ENCODE results near the gene MEMO1. TPM values are rescaled to one million over a fixed set of nuclear protein-coding genes. Genes with fewer than 3 reads are reported as not detected.

MEMO1 gene
- total RNA-seq, 4 donors from 2014 or later, result 12.2 to 42.9 (median 17.5) TPM

- no peak for TF ChIP-seq POLR2A (IDR thresholded peaks at IDR 0.05)
- TF ChIP-seq CTCF (IDR thresholded peaks at IDR 0.05), result no peak
- no peak for TF ChIP-seq EP300 (IDR thresholded peaks at IDR 0.05)
- Histone ChIP-seq H3K9me3 (no peaks in the 10 kb centered on the region), H3K27me3 (no peaks in the 10 kb centered on the region), H3K36me3 (peaks cover 0 to 13% (median 0%) of the 10 kb centered on the region in 3 donors), H3K4me1 (no peaks in the 10 kb centered on the region), H3K4me3 (no peak overlapping the region), H3K27ac (no peak overlapping the region)
- DNase-seq (ENCODE audit: low spot score in 2 of 2), result no peak
- 95 to 97% methylated on average over 3 of the region's 3 CpGs for WGBS, 2 donors
Observed at GRCh38 chr2:31943636-31944225, 67.1 kb downstream of the MEMO1 start.

- no peak for TF ChIP-seq EP300 (IDR thresholded peaks at IDR 0.05)
- no peak for TF ChIP-seq CTCF (IDR thresholded peaks at IDR 0.05)
- TF ChIP-seq POLR2A (IDR thresholded peaks at IDR 0.05), result no peak
- Histone ChIP-seq H3K36me3 (peaks cover 0 to 13% (median 0%) of the 10 kb centered on the region in 3 donors), H3K9me3 (no peaks in the 10 kb centered on the region), H3K27ac (no peak overlapping the region), H3K4me1 (no peaks in the 10 kb centered on the region), H3K27me3 (no peaks in the 10 kb centered on the region), H3K4me3 (no peak overlapping the region)
- 100% methylated on average over 1 of the region's 1 CpG for WGBS, 2 donors
- DNase-seq (ENCODE audit: low spot score in 2 of 2), result no peak
Observed at GRCh38 chr2:31940920-31941319, 69.9 kb downstream of the MEMO1 start.

GRCh38 chr2:31937741-31938140 is 73.1 kb downstream of the MEMO1 start:
- Histone ChIP-seq H3K4me1 (no peaks in the 10 kb centered on the region), H3K27me3 (no peaks in the 10 kb centered on the region), H3K9me3 (no peaks in the 10 kb centered on the region), H3K36me3 (peaks cover 0 to 6% (median 0%) of the 10 kb centered on the region in 3 donors), H3K27ac (no peak overlapping the region), H3K4me3 (no peak overlapping the region)
- no peak for DNase-seq (ENCODE audit: low spot score in 2 of 2)
- TF ChIP-seq CTCF (IDR thresholded peaks at IDR 0.05) (no peak), POLR2A (IDR thresholded peaks at IDR 0.05) (no peak), EP300 (IDR thresholded peaks at IDR 0.05) (no peak)
- WGBS, 2 donors, result 94 to 97% methylated on average over 3 of the region's 3 CpGs

GRCh38 chr2:31935370-31935769 is 75.4 kb downstream of the MEMO1 start:
- Histone ChIP-seq H3K9me3 (no peaks in the 10 kb centered on the region), H3K27ac (no peak overlapping the region), H3K36me3 (peaks cover 0 to 2% (median 0%) of the 10 kb centered on the region in 3 donors), H3K27me3 (no peaks in the 10 kb centered on the region), H3K4me1 (no peaks in the 10 kb centered on the region), H3K4me3 (no peak overlapping the region)
- no peak for DNase-seq (ENCODE audit: low spot score in 2 of 2)
- TF ChIP-seq POLR2A (IDR thresholded peaks at IDR 0.05), result no peak
- TF ChIP-seq CTCF (IDR thresholded peaks at IDR 0.05), result no peak
- TF ChIP-seq EP300 (IDR thresholded peaks at IDR 0.05), result no peak
- WGBS, 2 donors, result 85 to 87% methylated on average over 4 of the region's 4 CpGs

- Histone ChIP-seq H3K4me3 (no peak overlapping the region), H3K27ac (no peak overlapping the region), H3K36me3 (peaks cover 0 to 12% (median 0%) of the 10 kb centered on the region in 3 donors), H3K27me3 (no peaks in the 10 kb centered on the region), H3K4me1 (no peaks in the 10 kb centered on the region), H3K9me3 (no peaks in the 10 kb centered on the region)
- WGBS, 2 donors, result 97 to 99% methylated on average over 4 of the region's 4 CpGs
- no peak for DNase-seq (ENCODE audit: low spot score in 2 of 2)
- no peak for TF ChIP-seq POLR2A (IDR thresholded peaks at IDR 0.05)
Observed at GRCh38 chr2:31933066-31933465, 77.7 kb downstream of the MEMO1 start.
